DOHH2 (cell line): ENCODE data around the gene CTNNA2.

ENCODE experiments used
- EZH2phosphoT487 ChIP-seq: fragments of 200-600 bp; sonication (generic); IDR thresholded peaks from 2 replicates; pipeline ENCODE4 v1.6.1; 2017; ENCODE audit warnings: borderline replicate concordance, mild to moderate bottlenecking, antibody characterized with exemption, low read length, moderate library complexity, mixed read lengths
- TF ChIP-seq, protein P1 (sequence below): fragments of 200-600 bp; sonication (generic); IDR thresholded peaks from one replicate; pipeline ENCODE4 v1.5.1; 2014; ENCODE audit warnings: antibody characterized with exemption, mild to moderate bottlenecking, low read depth, low read length; ENCODE audit not compliant: poor library complexity, severe bottlenecking

DNA sequence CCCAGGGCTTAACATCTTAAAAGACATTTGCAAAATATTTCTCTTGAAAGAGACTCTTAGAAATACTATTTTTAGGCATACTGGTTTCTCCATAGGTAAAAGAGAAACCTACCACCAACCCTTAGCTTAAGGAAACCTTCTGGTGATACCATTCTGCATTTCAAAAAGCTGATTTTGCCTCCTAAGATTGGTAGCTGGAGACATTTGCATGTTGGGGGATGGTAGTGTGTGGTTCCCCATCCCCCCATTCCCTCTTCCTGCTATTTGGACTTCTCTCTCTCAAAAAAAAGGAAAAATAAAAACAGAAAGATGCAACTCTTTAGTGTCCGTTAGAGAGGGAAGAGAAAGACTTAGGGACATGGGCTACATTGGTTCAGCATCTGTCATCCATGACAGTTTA, 787.5 kb downstream of the CTNNA2 start:
- TF ChIP-seq, protein P1, sequence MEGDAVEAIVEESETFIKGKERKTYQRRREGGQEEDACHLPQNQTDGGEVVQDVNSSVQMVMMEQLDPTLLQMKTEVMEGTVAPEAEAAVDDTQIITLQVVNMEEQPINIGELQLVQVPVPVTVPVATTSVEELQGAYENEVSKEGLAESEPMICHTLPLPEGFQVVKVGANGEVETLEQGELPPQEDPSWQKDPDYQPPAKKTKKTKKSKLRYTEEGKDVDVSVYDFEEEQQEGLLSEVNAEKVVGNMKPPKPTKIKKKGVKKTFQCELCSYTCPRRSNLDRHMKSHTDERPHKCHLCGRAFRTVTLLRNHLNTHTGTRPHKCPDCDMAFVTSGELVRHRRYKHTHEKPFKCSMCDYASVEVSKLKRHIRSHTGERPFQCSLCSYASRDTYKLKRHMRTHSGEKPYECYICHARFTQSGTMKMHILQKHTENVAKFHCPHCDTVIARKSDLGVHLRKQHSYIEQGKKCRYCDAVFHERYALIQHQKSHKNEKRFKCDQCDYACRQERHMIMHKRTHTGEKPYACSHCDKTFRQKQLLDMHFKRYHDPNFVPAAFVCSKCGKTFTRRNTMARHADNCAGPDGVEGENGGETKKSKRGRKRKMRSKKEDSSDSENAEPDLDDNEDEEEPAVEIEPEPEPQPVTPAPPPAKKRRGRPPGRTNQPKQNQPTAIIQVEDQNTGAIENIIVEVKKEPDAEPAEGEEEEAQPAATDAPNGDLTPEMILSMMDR, result no peak
- TF ChIP-seq EZH2phosphoT487, result no peak
